CD14-positive monocyte (primary cell): ENCODE measurements around the gene OXSR1. TPM values are rescaled to one million over a fixed set of nuclear protein-coding genes. Genes with fewer than 3 reads are reported as not detected.

ENCODE experiments used
- DNase-seq, 3 donors: peaks; one replicate each; pipeline ENCODE4 v3.0.0-alpha.2; 2011 to 2022
- H2AFZ ChIP-seq: 2 replicates; pipeline ENCODE4 v1.6.0; 2012; ENCODE audit warnings: mild to moderate bottlenecking, low read depth, low read length, inconsistent platforms; ENCODE audit not compliant: insufficient read depth, poor library complexity, severe bottlenecking
- H3K27ac ChIP-seq, 2 donors: 1 replicate in 1 of 2; 2 replicates in 1 of 2; pipeline ENCODE4 v1.5.1; 2012 to 2013; ENCODE audit warnings: low read length in 2 of 2, control low read depth in 1 of 2, inconsistent platforms in 1 of 2, low read depth in 1 of 2, mild to moderate bottlenecking in 1 of 2
- H3K27me3 ChIP-seq, 2 donors: one replicate each; pipeline versions ENCODE4 v1.6.0 to v1.6.1; 2011 to 2013; ENCODE audit warnings: low read length in 2 of 2; ENCODE audit not compliant: control insufficient read depth in 2 of 2, insufficient read depth in 2 of 2
- H3K36me3 ChIP-seq, 2 donors: replicated peaks in 1 of 2; 1 replicate in 1 of 2; 2 replicates in 1 of 2; pipeline versions ENCODE4 v1.5.1 to v1.6.1; 2012 to 2013; ENCODE audit warnings: low read length in 2 of 2, control low read depth in 1 of 2, inconsistent platforms in 1 of 2, mild to moderate bottlenecking in 1 of 2; ENCODE audit not compliant: insufficient read depth in 2 of 2, control insufficient read depth in 1 of 2
- H3K4me1 ChIP-seq, 2 donors: 1 replicate in 1 of 2; 2 replicates in 1 of 2; pipeline versions ENCODE4 v1.5.1 to v1.6.1; 2012 to 2013; ENCODE audit warnings: low read length in 2 of 2, control low read depth in 1 of 2, inconsistent platforms in 1 of 2, mild to moderate bottlenecking in 1 of 2, moderate library complexity in 1 of 2; ENCODE audit not compliant: insufficient read depth in 2 of 2, control insufficient read depth in 1 of 2
- H3K4me2 ChIP-seq: replicated peaks from 2 replicates; pipeline ENCODE3; 2012; ENCODE audit warnings: low read length, moderate library complexity, mild to moderate bottlenecking; ENCODE audit not compliant: poor library complexity, severe bottlenecking; ENCODE audit errors: extremely low read depth
- H3K4me3 ChIP-seq, 3 experiments: fragments of 200-600 bp in 1 of 3; sonication (generic) in 1 of 3; replicated peaks in 1 of 3; 1 replicate in 2 of 3; 2 replicates in 1 of 3; pipeline ENCODE4 v1.5.1; 2011 to 2013; ENCODE audit warnings: low read length in 3 of 3, mild to moderate bottlenecking in 3 of 3, control low read depth in 2 of 3, low read depth in 2 of 3, inconsistent platforms in 1 of 3, moderate library complexity in 1 of 3
- H3K79me2 ChIP-seq: 2 replicates; pipeline ENCODE4 v1.6.0; 2012; ENCODE audit warnings: mild to moderate bottlenecking, control low read depth, inconsistent platforms, low read length, moderate library complexity; ENCODE audit not compliant: insufficient read depth
- H3K9ac ChIP-seq: 2 replicates; pipeline ENCODE4 v1.6.0; 2017; ENCODE audit warnings: low read length, mild to moderate bottlenecking; ENCODE audit not compliant: insufficient read depth, poor library complexity, severe bottlenecking
- H3K9me3 ChIP-seq, 2 donors: replicated peaks in 1 of 2; 1 replicate in 1 of 2; 2 replicates in 1 of 2; pipeline versions ENCODE4 v1.5.1 to v1.6.1; 2012 to 2013; ENCODE audit warnings: low read length in 2 of 2, control low read depth in 1 of 2; ENCODE audit not compliant: control insufficient read depth in 1 of 2, insufficient read depth in 1 of 2
- H4K20me1 ChIP-seq: 2 replicates; pipeline ENCODE4 v1.6.0; 2012; ENCODE audit warnings: mild to moderate bottlenecking, low read length, control low read depth, moderate library complexity; ENCODE audit not compliant: insufficient read depth
- H3K27ac Mint-ChIP-seq, 7 donors: one replicate each; pipeline ENCODE4 v1.8.0; 2020; ENCODE audit warnings: mild to moderate bottlenecking in 7 of 7, mixed read lengths in 7 of 7, moderate library complexity in 6 of 7, inconsistent platforms in 2 of 7
- H3K27me3 Mint-ChIP-seq, 3 donors: one replicate each; pipeline ENCODE4 v1.8.0; 2021 to 2022; ENCODE audit warnings: low read depth in 3 of 3, mild to moderate bottlenecking in 3 of 3, mixed read lengths in 3 of 3, moderate library complexity in 3 of 3, inconsistent platforms in 1 of 3
- H3K36me3 Mint-ChIP-seq, 2 donors: one replicate each; pipeline ENCODE4 v1.8.0; 2020; ENCODE audit warnings: mixed read lengths in 2 of 2, inconsistent platforms in 1 of 2, mild to moderate bottlenecking in 1 of 2
- H3K4me1 Mint-ChIP-seq: one replicate; pipeline ENCODE4 v1.8.0; 2020; ENCODE audit warnings: mild to moderate bottlenecking, mixed read lengths
- H3K4me3 Mint-ChIP-seq, 2 donors: one replicate each; pipeline ENCODE4 v1.8.0; 2020; ENCODE audit warnings: mild to moderate bottlenecking in 2 of 2, mixed read lengths in 2 of 2, moderate library complexity in 1 of 2
- H3K9me3 Mint-ChIP-seq, 7 donors: one replicate each; pipeline ENCODE4 v1.8.0; 2020 to 2022; ENCODE audit warnings: mixed read lengths in 7 of 7, mild to moderate bottlenecking in 6 of 7, moderate library complexity in 6 of 7, inconsistent platforms in 2 of 7
- WGBS: methylation state at CpG from one replicate; pipeline ENCODE4 v1.1.5; 2013; ENCODE audit warnings: missing lambda C conversion rate; ENCODE audit not compliant: insufficient coverage; 5-methylcytosine and 5-hydroxymethylcytosine counted together
- intact Hi-C, 2 donors: fragments of 100-400 bp; cut with micrococcal nuclease; formaldehyde crosslinking; loops; one replicate each; pipeline versions ENCODE4 v1.15.0 to v1.15.1; 2023
- polyA plus RNA-seq, 3 donors: library from polyadenylated mRNA; depleted of rRNA in 1 of 3; unstranded in 2 of 3; stranded (reverse) in 1 of 3; fragments of 300-500 nt in 2 of 3; fragments of >200 nt in 1 of 3; fragmentation: Illumina TruSeq in 2 of 3; gene quantifications; 1 replicate in 2 of 3; 2 replicates in 1 of 3; pipeline ENCODE4 v1.2.3, GENCODE V29; 2012 to 2021
- TF ChIP-seq, protein P1 (sequence below): fragments of 200-600 bp; IDR thresholded peaks from one replicate; pipeline ENCODE4 v1.8.0; 2022; ENCODE audit warnings: antibody characterized with exemption, mild to moderate bottlenecking

The OXSR1 gene
- polyA plus RNA-seq, 3 donors = 9.4 to 20.3 (median 12.3) TPM

DNA sequence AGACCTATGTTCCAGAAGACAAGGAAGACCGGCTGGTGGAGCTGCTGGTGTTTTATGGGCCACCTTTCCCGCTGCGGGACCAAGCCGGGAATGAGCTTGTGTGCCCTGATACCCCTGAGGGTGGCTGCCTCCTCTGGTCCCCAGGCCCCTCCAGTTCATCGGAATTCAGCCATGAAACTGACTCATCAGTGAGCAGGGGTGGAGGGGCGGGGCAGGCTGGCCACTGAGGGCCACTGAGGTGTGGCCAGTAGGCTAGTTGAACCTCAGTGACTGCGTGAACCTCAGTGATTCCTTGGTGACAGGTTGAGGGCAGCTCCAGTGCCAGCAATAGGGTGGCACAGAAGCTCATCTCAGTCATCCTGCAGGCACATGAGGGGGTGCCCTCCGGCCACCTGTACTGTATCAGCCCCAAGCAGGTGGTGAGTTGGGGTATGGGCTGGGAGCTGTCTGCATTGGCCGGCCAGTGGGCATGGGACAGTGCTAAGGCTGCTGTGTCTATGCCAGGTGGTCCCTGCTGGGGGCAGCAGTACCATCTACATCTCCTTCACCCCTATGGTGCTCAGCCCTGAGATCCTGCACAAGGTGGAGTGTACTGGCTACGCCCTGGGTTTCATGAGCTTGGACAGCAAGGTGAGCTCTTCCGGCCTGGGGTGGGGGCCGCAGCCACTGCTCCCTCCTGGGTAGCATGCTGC lies 48.7 kb upstream of the OXSR1 start:
- H3K4me3 Mint-ChIP-seq = no peak overlapping the region
- Histone ChIP-seq H3K4me1 (peaks cover under 1 to 7% of the 10 kb centered on the region in 2 donors), H3K9ac (no peak overlapping the region), H4K20me1 (peaks cover 48% of the 10 kb centered on the region), H3K27ac (no peak overlapping the region), H3K9me3 (no peaks in the 10 kb centered on the region), H2AFZ (no peak overlapping the region), H3K36me3 (peaks cover 20 to 36% of the 10 kb centered on the region in 2 donors), H3K79me2 (no peaks in the 10 kb centered on the region), H3K27me3 (no peaks in the 10 kb centered on the region), H3K4me3 (no peak overlapping the region), H3K4me2 (no peak overlapping the region)
- peaks cover 32 to 39% of the 10 kb centered on the region in 2 donors for H3K36me3 Mint-ChIP-seq
- H3K4me1 Mint-ChIP-seq = peaks cover 14% of the 10 kb centered on the region
- peaks cover 3 to 10% (median 6%) of the 10 kb centered on the region in 3 donors for H3K27me3 Mint-ChIP-seq
- TF ChIP-seq, protein P1, sequence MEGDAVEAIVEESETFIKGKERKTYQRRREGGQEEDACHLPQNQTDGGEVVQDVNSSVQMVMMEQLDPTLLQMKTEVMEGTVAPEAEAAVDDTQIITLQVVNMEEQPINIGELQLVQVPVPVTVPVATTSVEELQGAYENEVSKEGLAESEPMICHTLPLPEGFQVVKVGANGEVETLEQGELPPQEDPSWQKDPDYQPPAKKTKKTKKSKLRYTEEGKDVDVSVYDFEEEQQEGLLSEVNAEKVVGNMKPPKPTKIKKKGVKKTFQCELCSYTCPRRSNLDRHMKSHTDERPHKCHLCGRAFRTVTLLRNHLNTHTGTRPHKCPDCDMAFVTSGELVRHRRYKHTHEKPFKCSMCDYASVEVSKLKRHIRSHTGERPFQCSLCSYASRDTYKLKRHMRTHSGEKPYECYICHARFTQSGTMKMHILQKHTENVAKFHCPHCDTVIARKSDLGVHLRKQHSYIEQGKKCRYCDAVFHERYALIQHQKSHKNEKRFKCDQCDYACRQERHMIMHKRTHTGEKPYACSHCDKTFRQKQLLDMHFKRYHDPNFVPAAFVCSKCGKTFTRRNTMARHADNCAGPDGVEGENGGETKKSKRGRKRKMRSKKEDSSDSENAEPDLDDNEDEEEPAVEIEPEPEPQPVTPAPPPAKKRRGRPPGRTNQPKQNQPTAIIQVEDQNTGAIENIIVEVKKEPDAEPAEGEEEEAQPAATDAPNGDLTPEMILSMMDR = no peak
- 98% methylated on average over 11 of the region's 12 CpGs for whole genome bisulfite sequencing
- intact Hi-C loops = loop anchor here (5.0 to 10.0 kb wide), 3 partner anchors 142 to 361 kb away; no protein-coding TSS in a partner anchor
- H3K9me3 Mint-ChIP-seq = no peaks in the 10 kb centered on the region
- DNase-seq = no peak
- H3K27ac Mint-ChIP-seq = no peak overlapping the region

DNA sequence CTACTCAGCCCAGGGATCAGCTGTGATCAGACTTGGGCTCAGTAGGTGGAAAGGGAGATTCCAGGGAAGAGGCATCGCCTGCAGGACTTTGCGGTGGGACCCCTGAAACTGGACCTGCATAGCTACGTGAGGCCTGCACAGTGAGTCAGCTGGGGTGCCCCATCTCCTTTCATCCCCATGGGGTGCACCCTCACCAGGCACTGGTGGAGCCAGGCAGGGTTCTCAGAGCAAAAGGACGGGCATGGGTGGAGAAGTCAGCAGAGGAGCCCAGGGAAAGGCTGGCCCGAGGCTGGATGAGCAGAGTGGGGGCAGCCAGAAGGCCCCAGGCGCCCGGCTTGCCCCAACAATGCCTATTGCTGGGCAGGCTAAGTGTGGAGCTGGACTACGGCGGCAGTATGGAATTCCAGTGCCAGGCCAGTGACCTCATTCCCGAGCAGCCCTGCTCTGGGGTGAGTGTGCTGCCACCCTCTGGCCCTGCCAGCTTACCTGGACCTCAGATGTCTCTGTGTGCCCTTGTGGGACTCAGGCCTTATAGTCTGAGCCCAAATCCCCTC lies 48.1 kb upstream of the OXSR1 start:
- Mint-ChIP-seq H3K27ac (peak overlapping the region in 1 of 7 donors; percentile 28), H3K36me3 (peaks cover 38 to 45% of the 10 kb centered on the region in 2 donors), H3K9me3 (no peaks in the 10 kb centered on the region), H3K4me3 (no peak overlapping the region), H3K4me1 (peaks cover 14% of the 10 kb centered on the region), H3K27me3 (peaks cover 3 to 10% (median 5%) of the 10 kb centered on the region in 3 donors)
- Histone ChIP-seq H3K36me3 (peaks cover 26 to 42% of the 10 kb centered on the region in 2 donors), H3K9me3 (no peaks in the 10 kb centered on the region), H3K4me1 (peaks cover 0 to 5% of the 10 kb centered on the region in 2 donors), H3K79me2 (no peaks in the 10 kb centered on the region), H2AFZ (no peak overlapping the region), H3K27me3 (no peaks in the 10 kb centered on the region), H4K20me1 (peaks cover 54% of the 10 kb centered on the region), H3K9ac (no peak overlapping the region), H3K27ac (no peak overlapping the region), H3K4me2 (no peak overlapping the region), H3K4me3 (no peak overlapping the region)
- DNase-seq = no peak
- 99% methylated on average over 6 of the region's 10 CpGs for WGBS
- intact Hi-C loops = loop anchor here (5.0 to 10.0 kb wide), 3 partner anchors 142 to 360 kb away; no protein-coding TSS in a partner anchor
- TF ChIP-seq, protein P1 = no peak
